Measurements from ENCODE around the gene RPL18A. TPM values are rescaled to one million over a fixed set of nuclear protein-coding genes. Genes with fewer than 3 reads are reported as not detected.

Gene RPL18A
- total and polyA plus RNA-seq, 2 of the 4 experiments (the other 2 are of a cell fraction) = 1,351 to 1,735 TPM

GRCh38 chr19:17842663-17843291 lies 16.9 kb upstream of the RPL18A start:
- Histone ChIP-seq H3K23ac (ENCODE audit: low read depth, low read length) (no peak overlapping the region), H3K56ac (ENCODE audit: extremely low read depth, insufficient read depth, low read length) (no peak overlapping the region), H4K8ac (ENCODE audit: low read depth in 2 of 2, low read length in 2 of 2) (peak overlapping the region in 1 of 2 experiments; percentile 39; a peak in 1 of 4 replicates), H2BK20ac (ENCODE audit: low read depth, low read length) (no peak overlapping the region), H4K91ac (ENCODE audit: insufficient read depth, low read depth, low read length) (no peak overlapping the region; the same call in 1 of the 2 replicates), H2BK120ac (ENCODE audit: low read depth, low read length) (no peak overlapping the region), H3K27me3 (ENCODE audit: control insufficient read depth, insufficient read depth, low read length) (peaks cover 12% of the 10 kb centered on the region; the same call in 1 of the 2 replicates), H2BK15ac (ENCODE audit: low read depth, low read length) (no peak overlapping the region), H3K9ac (ENCODE audit: low read depth, low read length) (no peak overlapping the region), H3K79me1 (ENCODE audit: low read depth in 1 of 2, low read length in 2 of 2) (no peaks in the 10 kb centered on the region), H4K5ac (ENCODE audit: low read depth, low read length) (no peak overlapping the region), H2AK5ac (ENCODE audit: low read depth, low read length) (no peak overlapping the region), H3K14ac (replicated peaks; ENCODE audit: low read depth, low read length) (no peak overlapping the region), H2AFZ (replicated peaks; ENCODE audit: low read length, poor library complexity) (peak overlapping the region; percentile 92), H3K4me3 (ENCODE audit: insufficient read depth, low read depth, low read length) (peak overlapping the region; percentile 35; the same call in 1 of the 2 replicates), H3K36me3 (ENCODE audit: control insufficient read depth, insufficient read depth, low read length) (no peaks in the 10 kb centered on the region), H4K20me1 (ENCODE audit: insufficient read depth, low read length) (no peaks in the 10 kb centered on the region), H3K9me1 (ENCODE audit: insufficient read depth, low read length) (no peaks in the 10 kb centered on the region), H3K4me2 (ENCODE audit: low read depth, low read length) (peak overlapping the region; percentile 64; the same call in 1 of the 2 replicates), H3K4me1 (ENCODE audit: control insufficient read depth, insufficient read depth, low read length) (peaks cover 5% of the 10 kb centered on the region), H3K4ac (ENCODE audit: low read depth, low read length) (no peak overlapping the region), H3K18ac (ENCODE audit: low read depth, low read length) (no peak overlapping the region), H3K27ac (ENCODE audit: insufficient read depth, low read length) (no peak overlapping the region), H2BK5ac (ENCODE audit: low read depth, low read length, poor library complexity, severe bottlenecking) (no peak overlapping the region), H3K9me3 (ENCODE audit: control insufficient read depth, insufficient read depth, low read length) (no peaks in the 10 kb centered on the region), H2AK9ac (replicated peaks; ENCODE audit: low read depth, low read length, poor library complexity) (no peak overlapping the region)
- TF ChIP-seq USF2 (IDR thresholded peaks at IDR 0.05; ENCODE audit: low read depth, low read length) = no peak
- no peak for TF ChIP-seq FOS (IDR thresholded peaks at IDR 0.05; ENCODE audit: low read depth, low read length)
- no peak for TF ChIP-seq RFX5 (IDR thresholded peaks at IDR 0.05; ENCODE audit: low read depth, low read length)
- TF ChIP-seq MAZ (IDR thresholded peaks at IDR 0.05; ENCODE audit: borderline replicate concordance, low read depth, low read length) = no peak
- TF ChIP-seq CTCF (conservative IDR thresholded peaks at IDR 0.05; ENCODE audit: low read depth, low read length) = no peak
- no peak for TF ChIP-seq CHD1 (IDR thresholded peaks at IDR 0.05; ENCODE audit: low read depth, low read length)
- no peak for TF ChIP-seq MXI1 (IDR thresholded peaks at IDR 0.05; ENCODE audit: borderline replicate concordance, low read depth, low read length)
- no peak for TF ChIP-seq RCOR1 (IDR thresholded peaks at IDR 0.05; ENCODE audit: insufficient replicate concordance, low read length)
- no peak for TF ChIP-seq SMC3 (IDR thresholded peaks at IDR 0.05; ENCODE audit: low read depth, low read length)
- no peak for TF ChIP-seq CEBPB (IDR thresholded peaks at IDR 0.05; ENCODE audit: low read depth, low read length)
- no peak for TF ChIP-seq NFE2L2 (IDR thresholded peaks at IDR 0.05; ENCODE audit: low read depth, low read length)
- no peak for TF ChIP-seq BHLHE40 (IDR thresholded peaks at IDR 0.05; ENCODE audit: low read depth, low read length)
- no peak for TF ChIP-seq MAFK (IDR thresholded peaks at IDR 0.05; ENCODE audit: low read depth, low read length)
- POLR2A ChIA-PET (ENCODE audit: unreplicated experiment) = interaction anchor here (0.6 kb wide), 1 partner anchor 118 kb away, joined by 4 read pairs; no protein-coding TSS in a partner anchor
- BruUV-seq (replicated peaks) = no TSS peak
- DNase-seq = no peak
- no peak for ATAC-seq (ENCODE audit: low read depth)
- WGBS, 2 experiments (ENCODE audit: extremely low coverage in 2 of 2, insufficient read length in 1 of 2) = 63% methylated on average over 12 of the region's 20 CpGs; no CpG with 5 or more reads in 1 of the 2 experiments
- in situ Hi-C loops (cut with MboI; ENCODE audit: low sequenced_read_pairs) (no loop called here), dilution Hi-C loops (cut with HindIII; ENCODE audit: low sequenced_read_pairs, unreplicated experiment) (no loop called here), intact Hi-C loops (cut with micrococcal nuclease) (no loop called here)
- CTCF ChIA-PET = no interaction called here
